GM19239 (cell line): ENCODE data around the gene THBS2.
"Not testable (repeated sequence)": the region's sequence is repeated elsewhere in the genome, so short reads cannot be mapped to it uniquely, and the experiment has no call there.

Experiments used
- DNase-seq: peaks from one replicate; pipeline ENCODE4 v3.0.0; 2011; ENCODE audit warnings: low spot score; ENCODE audit not compliant: insufficient read length
- FAIRE-seq: peaks from 2 replicates; lab custom pipeline; 2011; peaks lifted over from hg19 to GRCh38; lab: Jason Lieb, UNC

Gene THBS2

GRCh38 chr6:169274781-169275180, 21.1 kb upstream of the THBS2 start:
- FAIRE-seq = no peak
- DNase-seq = no peak

GRCh38 chr6:169273511-169273910, 19.9 kb upstream of the THBS2 start:
- no peak for FAIRE-seq
- DNase-seq = no peak

GRCh38 chr6:169271877-169272216, 18.2 kb upstream of the THBS2 start:
- DNase-seq = no peak
- no peak for FAIRE-seq

GRCh38 chr6:169271158-169271876, 17.7 kb upstream of the THBS2 start:
- FAIRE-seq (no peak), DNase-seq (no peak)

GRCh38 chr6:169270077-169270380, 16.4 kb upstream of the THBS2 start:
- FAIRE-seq, DNase-seq: not testable (repeated sequence)

GRCh38 chr6:169269180-169270076, 15.8 kb upstream of the THBS2 start:
- FAIRE-seq (no peak), DNase-seq (no peak)

- DNase-seq (no peak), FAIRE-seq (no peak)
These were observed 14.6 kb upstream of the THBS2 start for GRCh38 chr6:169268276-169268675.

GRCh38 chr6:169266746-169267591, 13.3 kb upstream of the THBS2 start:
- FAIRE-seq = no peak

GRCh38 chr6:169266261-169266660, 12.6 kb upstream of the THBS2 start:
- FAIRE-seq (no peak), DNase-seq (no peak)

More at GRCh38 chr6:169266746-169267591, 13.3 kb upstream of the THBS2 start:
- DNase-seq = no peak

GRCh38 chr6:169265486-169266131, 12.0 kb upstream of the THBS2 start:
- DNase-seq (no peak), FAIRE-seq (no peak)

GRCh38 chr6:169263836-169264608, 10.4 kb upstream of the THBS2 start:
- FAIRE-seq (no peak), DNase-seq (no peak)

GRCh38 chr6:169263374-169263773, 9.7 kb upstream of the THBS2 start:
- DNase-seq (no peak), FAIRE-seq (no peak)

GRCh38 chr6:169262602-169263001, 9.0 kb upstream of the THBS2 start:
- not testable (repeated sequence) for DNase-seq, FAIRE-seq

- no peak for FAIRE-seq
- no peak for DNase-seq
These were observed 2.9 kb upstream of the THBS2 start for GRCh38 chr6:169256518-169256917.

- DNase-seq (no peak), FAIRE-seq (no peak)
These were observed 2.4 kb upstream of the THBS2 start for GRCh38 chr6:169256061-169256460.

GRCh38 chr6:169255643-169256042, 2.0 kb upstream of the THBS2 start:
- no peak for DNase-seq
- no peak for FAIRE-seq

GRCh38 chr6:169254456-169255316, 1.0 kb upstream of the THBS2 start:
- FAIRE-seq = no peak
- no peak for DNase-seq

- DNase-seq (no peak), FAIRE-seq (no peak)
These were observed 999 bp downstream of the THBS2 start for GRCh38 chr6:169252505-169253189.
